GM19025 (cell line): Measurements from ENCODE around the gene GNAS-AS1.
"Not testable (repeated sequence)": the region's sequence is repeated elsewhere in the genome, so short reads cannot be mapped to it uniquely, and the experiment has no call there.

Source experiments
- ATAC-seq: cut with Tn5 transposase; IDR thresholded peaks from one replicate; pipeline ENCODE4 v1.9.1; 2021; ENCODE audit warnings: mild to moderate bottlenecking, low read depth, moderate library complexity; ENCODE audit not compliant: unreplicated experiment

The GNAS-AS1 gene

GRCh38 chr20:58838174-58838573, 12.5 kb downstream of the GNAS-AS1 start:
- ATAC-seq: no peak

GRCh38 chr20:58837717-58838116, 13.0 kb downstream of the GNAS-AS1 start:
- ATAC-seq: no peak

- ATAC-seq: no peak
Measured at GRCh38 chr20:58836616-58837204, 14.0 kb downstream of the GNAS-AS1 start.

GRCh38 chr20:58835231-58835630, 15.5 kb downstream of the GNAS-AS1 start:
- no peak for ATAC-seq

GRCh38 chr20:58833921-58834320, 16.8 kb downstream of the GNAS-AS1 start:
- ATAC-seq: no peak

GRCh38 chr20:58832457-58832856, 18.2 kb downstream of the GNAS-AS1 start:
- ATAC-seq: no peak

GRCh38 chr20:58829531-58829941, 21.2 kb downstream of the GNAS-AS1 start:
- no peak for ATAC-seq

DNA sequence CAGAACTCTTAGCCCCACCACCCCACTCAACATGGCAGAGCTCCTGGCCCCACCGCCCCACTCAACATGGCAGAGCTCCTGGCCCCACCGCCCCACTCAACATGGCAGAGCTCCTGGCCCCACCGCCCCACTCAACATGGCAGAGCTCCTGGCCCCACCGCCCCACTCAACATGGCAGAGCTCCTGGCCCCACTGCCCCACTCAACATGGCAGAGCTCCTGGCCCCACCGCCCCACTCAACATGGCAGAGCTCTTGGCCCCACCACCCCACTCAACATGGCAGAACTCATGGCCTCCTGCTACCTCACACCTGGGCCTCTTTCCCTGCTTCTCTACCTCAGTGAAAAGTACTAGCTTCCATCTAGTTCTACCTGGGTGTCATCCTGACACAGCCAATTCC, 21.9 kb downstream of the GNAS-AS1 start:
- not testable (repeated sequence) for ATAC-seq

DNA sequence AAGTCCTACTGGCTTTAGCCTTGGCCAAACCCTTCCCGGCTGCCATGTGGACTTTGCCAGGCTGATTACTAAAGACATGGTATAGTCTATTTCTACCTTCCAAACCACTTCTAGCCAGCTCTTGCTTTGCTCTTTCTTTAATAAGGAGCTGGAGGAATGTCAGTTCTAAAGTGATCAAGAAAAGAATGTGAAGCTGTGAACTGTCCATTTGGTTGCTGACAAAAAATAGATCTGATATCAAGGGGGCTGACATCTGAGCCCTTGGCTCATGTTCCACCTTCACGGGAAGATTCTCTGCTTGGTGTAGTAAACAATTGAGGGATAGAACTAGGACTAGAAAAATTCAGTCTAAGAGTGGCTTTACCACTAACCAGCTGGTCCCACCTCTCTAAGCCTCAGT, 22.6 kb downstream of the GNAS-AS1 start:
- ATAC-seq: no peak

DNA sequence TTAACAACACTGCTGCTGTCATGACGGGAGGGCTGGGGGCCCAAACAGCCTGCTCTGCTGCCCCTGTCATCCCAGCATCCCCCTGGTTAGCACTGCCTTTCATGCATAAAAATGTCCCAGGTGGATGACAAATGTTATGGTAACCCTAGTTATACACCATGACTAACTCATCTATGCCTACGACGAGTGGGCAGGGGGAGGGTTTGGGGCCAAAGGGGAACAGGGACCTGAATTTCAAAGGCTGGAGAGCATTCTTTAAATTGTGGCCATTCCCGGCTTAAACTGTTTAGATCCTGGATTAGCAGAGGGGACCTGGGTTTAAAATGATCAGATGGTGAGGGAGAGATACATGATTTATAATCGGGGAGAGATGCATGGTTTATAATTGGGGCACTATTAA, 24.4 kb downstream of the GNAS-AS1 start:
- no peak for ATAC-seq

DNA sequence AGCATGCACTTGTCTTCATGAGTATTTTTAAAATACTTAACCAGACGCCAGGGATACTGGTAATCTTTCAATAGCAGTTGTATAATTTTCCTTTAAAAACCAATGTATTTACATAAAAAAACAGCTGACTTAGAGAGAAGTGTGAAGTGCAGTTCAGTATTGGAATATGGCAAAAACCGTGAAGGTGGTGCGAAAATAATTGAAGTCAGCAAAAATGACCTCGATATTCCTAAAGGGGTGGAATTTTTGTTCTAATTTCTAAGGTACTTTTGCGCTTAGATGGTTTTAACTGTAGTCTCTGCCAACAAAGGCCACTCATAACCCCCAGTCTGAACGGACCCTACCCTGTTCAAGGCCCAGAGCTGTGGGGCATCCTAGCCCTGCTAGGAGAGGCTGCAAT, 25.3 kb downstream of the GNAS-AS1 start:
- ATAC-seq: no peak

DNA sequence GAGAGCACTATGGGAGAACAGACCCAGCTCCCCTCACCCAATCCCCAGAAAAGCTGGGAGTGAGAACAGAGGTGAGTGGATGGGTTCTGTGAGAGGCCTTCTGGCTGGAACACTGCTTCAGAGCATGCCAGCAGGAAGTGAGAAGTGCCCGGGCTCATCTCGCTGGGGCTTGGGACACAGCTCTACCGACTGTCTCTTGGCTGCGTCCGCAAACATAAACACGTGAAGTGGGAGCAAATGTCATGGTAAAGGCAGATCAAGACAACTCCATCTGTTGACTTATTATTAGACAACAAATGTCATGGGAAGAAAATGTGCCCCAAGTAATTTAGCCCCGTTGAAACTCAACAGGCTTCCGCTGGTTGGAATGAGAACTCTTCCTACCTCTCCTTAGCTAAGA, 25.9 kb downstream of the GNAS-AS1 start:
- no peak for ATAC-seq

- ATAC-seq: no peak
Measured at GRCh38 chr20:58822748-58823730, 27.7 kb downstream of the GNAS-AS1 start.

- ATAC-seq: no peak
Measured at GRCh38 chr20:58822149-58822548, 28.6 kb downstream of the GNAS-AS1 start.

DNA sequence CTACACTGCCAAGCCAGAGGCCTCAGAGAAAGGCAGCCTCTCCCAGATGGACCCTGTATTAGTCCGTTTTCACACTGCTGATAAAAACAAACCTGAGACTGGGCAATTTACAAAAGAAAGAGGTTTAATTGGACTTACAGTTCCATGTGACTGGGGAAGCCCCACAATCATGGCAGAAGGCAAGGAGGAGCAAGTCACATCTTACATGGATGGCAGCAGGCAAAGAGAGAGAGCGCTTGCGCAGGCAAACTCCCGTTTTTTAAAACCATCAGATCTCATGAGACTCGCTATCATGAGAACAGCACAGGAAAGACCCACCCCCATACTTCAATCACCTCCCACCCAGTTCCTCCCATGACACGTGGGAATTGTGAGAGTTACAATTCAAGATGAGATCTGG, 30.2 kb downstream of the GNAS-AS1 start:
- not testable (repeated sequence) for ATAC-seq

- ATAC-seq: no peak
Measured at GRCh38 chr20:58819921-58820320, 30.8 kb downstream of the GNAS-AS1 start.

GRCh38 chr20:58818586-58819285, 32.0 kb downstream of the GNAS-AS1 start:
- ATAC-seq: no peak

- no peak for ATAC-seq
Measured at GRCh38 chr20:58817748-58818147, 33.0 kb downstream of the GNAS-AS1 start.

DNA sequence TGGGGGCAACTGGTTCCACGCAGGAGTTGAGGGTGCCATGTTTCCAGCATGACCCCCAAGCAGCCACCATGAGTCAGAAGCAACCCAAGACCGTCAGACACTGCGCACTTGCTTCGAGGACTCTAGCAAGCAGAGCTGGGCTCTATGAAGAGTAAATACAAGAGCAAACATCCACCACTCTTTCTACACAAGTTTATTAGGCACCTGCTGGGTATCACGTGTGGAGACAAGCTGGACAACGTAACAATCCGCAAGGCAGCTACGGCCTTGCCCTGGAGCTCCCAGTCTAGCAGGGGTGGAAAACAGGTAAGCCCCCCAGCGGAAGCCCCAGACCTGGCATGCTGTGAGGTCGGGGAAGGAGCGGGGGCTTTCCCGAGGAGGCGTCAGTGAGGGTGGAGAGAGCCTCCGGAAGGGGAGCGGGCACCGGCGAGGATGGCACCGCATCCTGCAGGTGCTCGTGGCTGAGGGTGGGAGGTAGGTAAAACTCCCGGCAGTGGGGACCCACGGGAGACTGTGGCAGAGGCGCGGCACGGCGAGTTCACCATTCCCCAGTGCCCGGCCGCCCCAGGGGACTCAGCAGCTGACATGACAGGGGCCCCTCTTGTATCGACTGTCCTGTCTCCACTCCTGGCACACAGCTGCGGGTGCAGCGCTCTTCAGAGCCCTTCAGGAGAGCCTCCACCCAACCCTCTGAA, 33.6 kb downstream of the GNAS-AS1 start:
- ATAC-seq: no peak

DNA sequence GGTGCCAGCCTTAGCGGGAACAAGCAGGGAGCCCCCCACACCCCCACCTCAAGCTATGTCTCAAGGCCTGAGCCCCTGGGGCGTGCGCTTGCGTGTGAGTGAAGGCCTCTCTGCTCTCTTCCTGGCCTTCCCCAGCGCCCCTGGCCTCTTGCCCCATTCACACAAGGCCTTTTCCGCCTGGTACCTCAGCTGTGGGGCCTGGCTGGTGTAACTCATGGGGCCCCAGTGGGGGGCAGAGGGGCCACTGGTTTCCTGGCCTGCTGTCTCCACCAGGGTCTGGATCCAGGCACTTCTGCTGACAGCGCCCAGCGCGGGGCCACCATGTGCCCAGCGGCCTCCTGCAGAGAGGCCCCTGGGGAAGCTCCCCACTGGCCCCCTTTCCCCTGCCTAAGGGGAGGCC, 34.7 kb downstream of the GNAS-AS1 start:
- no peak for ATAC-seq

DNA sequence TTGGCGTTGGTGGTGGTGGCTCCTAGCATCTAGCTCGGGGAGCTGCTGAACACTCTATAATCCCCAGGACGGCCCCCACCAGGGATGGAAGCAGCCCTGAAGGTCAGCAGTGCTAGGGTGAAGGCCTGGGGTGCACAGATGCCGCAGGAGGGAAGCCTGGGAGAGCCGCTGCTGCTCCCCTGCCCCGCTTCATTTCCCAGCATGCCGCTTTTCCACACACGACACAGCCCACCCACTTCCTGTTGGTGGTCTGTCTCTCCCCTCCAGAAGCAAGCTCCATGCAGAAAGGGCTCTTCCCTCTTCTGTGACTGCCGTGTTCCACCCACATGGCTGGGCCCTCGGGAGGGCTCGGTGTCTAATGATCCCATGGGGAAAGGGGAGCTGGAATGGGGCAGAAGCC, 35.3 kb downstream of the GNAS-AS1 start:
- no peak for ATAC-seq
